Measurements from ENCODE around the gene SH3BP2. TPM values are rescaled to one million over a fixed set of nuclear protein-coding genes. Genes with fewer than 3 reads are reported as not detected.

SH3BP2 gene
- total and polyA plus RNA-seq, 7 donors = 18.4 to 82.4 (median 29.9) TPM

GRCh38 chr4:2786152-2786671, 6.7 kb upstream of the SH3BP2 start:
- TF ChIP-seq POLR2AphosphoS5 (IDR thresholded peaks at IDR 0.05) = no peak
- TF ChIP-seq POLR2A (IDR thresholded peaks at IDR 0.05) = no peak
- TF ChIP-seq EP300 (IDR thresholded peaks at IDR 0.05) = no peak
- TF ChIP-seq, protein P1, sequence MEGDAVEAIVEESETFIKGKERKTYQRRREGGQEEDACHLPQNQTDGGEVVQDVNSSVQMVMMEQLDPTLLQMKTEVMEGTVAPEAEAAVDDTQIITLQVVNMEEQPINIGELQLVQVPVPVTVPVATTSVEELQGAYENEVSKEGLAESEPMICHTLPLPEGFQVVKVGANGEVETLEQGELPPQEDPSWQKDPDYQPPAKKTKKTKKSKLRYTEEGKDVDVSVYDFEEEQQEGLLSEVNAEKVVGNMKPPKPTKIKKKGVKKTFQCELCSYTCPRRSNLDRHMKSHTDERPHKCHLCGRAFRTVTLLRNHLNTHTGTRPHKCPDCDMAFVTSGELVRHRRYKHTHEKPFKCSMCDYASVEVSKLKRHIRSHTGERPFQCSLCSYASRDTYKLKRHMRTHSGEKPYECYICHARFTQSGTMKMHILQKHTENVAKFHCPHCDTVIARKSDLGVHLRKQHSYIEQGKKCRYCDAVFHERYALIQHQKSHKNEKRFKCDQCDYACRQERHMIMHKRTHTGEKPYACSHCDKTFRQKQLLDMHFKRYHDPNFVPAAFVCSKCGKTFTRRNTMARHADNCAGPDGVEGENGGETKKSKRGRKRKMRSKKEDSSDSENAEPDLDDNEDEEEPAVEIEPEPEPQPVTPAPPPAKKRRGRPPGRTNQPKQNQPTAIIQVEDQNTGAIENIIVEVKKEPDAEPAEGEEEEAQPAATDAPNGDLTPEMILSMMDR (IDR thresholded peaks at IDR 0.05) = no peak
- peak; percentile 56 for DNase-seq
- WGBS, 2 donors = 69 to 88% methylated on average over 7 of the region's 7 CpGs
- peaks cover 0 to 10% (median 3%) of the 10 kb centered on the region in 4 donors for H3K4me1 ChIP-seq
- intact Hi-C loops (cut with DNase I) = no loop called here
- no peaks in the 10 kb centered on the region for H3K36me3 ChIP-seq
- no peaks in the 10 kb centered on the region for H3K9me3 ChIP-seq
- H3K27me3 ChIP-seq = no peaks in the 10 kb centered on the region
- no peak overlapping the region for H3K27ac ChIP-seq
- no peak overlapping the region for H3K4me3 ChIP-seq

DNA sequence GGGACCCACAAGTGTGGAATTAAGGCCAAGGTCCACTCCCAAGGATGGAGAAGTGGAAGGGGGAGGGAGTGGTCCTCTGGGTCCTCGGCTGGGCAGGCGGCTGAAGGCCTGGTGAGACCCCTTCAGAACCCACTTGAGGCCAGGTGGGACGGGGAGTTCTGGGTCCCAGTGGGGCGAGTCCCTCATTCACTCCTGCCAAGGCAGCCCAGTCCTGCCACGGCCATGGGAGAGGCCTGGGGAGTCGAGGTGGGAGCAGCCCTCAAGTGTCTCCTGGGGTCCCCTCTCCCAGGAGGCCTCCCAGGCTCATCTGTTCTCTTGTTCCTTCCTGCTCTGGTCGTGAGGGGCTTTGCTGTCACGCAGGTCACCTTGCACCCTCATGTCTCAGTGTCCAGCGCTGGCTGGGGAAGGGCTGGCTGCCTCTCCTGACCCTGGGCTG, 6.1 kb upstream of the SH3BP2 start:
- peak overlapping the region in 1 of 4 donors; percentile 5 for H3K27ac ChIP-seq
- no peak overlapping the region for H3K4me3 ChIP-seq
- H3K9me3 ChIP-seq = no peaks in the 10 kb centered on the region
- whole genome bisulfite sequencing, 2 donors = 76 to 90% methylated on average over 9 of the region's 9 CpGs
- TF ChIP-seq POLR2AphosphoS5 (IDR thresholded peaks at IDR 0.05) = no peak
- TF ChIP-seq POLR2A (IDR thresholded peaks at IDR 0.05) = no peak
- TF ChIP-seq EP300 (IDR thresholded peaks at IDR 0.05) = no peak
- TF ChIP-seq, protein P1 (IDR thresholded peaks at IDR 0.05) = no peak
- intact Hi-C loops (cut with DNase I) = no loop called here
- no peaks in the 10 kb centered on the region for H3K36me3 ChIP-seq
- H3K27me3 ChIP-seq = no peaks in the 10 kb centered on the region
- peaks cover 0 to 10% (median 3%) of the 10 kb centered on the region in 4 donors for H3K4me1 ChIP-seq
- DNase-seq = no peak

GRCh38 chr4:2787230-2788100, 5.4 kb upstream of the SH3BP2 start:
- TF ChIP-seq EP300 (IDR thresholded peaks at IDR 0.05) (peak in 1 of 4 donors; percentile 17), POLR2AphosphoS5 (IDR thresholded peaks at IDR 0.05) (no peak), POLR2A (IDR thresholded peaks at IDR 0.05) (no peak)
- TF ChIP-seq, protein P1 (IDR thresholded peaks at IDR 0.05) = no peak
- peak; percentile 78 for DNase-seq
- peaks cover 0 to 10% (median 5%) of the 10 kb centered on the region in 4 donors for H3K4me1 ChIP-seq
- H3K27me3 ChIP-seq = no peaks in the 10 kb centered on the region
- intact Hi-C loops (cut with DNase I) = no loop called here
- no peaks in the 10 kb centered on the region for H3K9me3 ChIP-seq
- H3K4me3 ChIP-seq = no peak overlapping the region
- H3K27ac ChIP-seq = peak overlapping the region; percentile 20 to 57 (median 42)
- H3K36me3 ChIP-seq = no peaks in the 10 kb centered on the region
- WGBS, 2 donors = 58 to 78% methylated on average over 18 of the region's 18 CpGs

DNA sequence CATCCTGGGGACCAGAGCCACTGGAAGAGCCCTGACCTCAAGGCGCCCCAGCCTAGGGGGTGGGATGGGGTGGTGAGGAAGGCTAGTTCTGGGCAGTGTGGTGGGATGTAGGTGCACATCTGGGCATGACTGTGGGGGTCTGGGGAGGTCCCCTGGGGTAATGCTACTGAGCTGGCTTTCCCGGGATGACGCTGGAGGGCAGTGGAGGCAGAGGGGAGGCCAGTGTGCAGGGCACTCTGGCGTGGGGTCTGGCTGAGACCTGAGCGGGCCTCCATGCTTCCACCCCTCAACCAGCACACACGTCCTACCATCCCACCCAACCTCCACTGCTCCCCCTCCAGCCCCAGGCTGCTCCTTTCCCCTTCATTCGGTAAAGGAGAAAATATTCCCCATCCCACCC, 4.8 kb upstream of the SH3BP2 start:
- H3K36me3 ChIP-seq = no peaks in the 10 kb centered on the region

More for the DNA sequence above, 4.8 kb upstream of the SH3BP2 start:
- intact Hi-C loops (cut with DNase I) = no loop called here
- TF ChIP-seq POLR2AphosphoS5 (IDR thresholded peaks at IDR 0.05) = no peak
- no peak for TF ChIP-seq POLR2A (IDR thresholded peaks at IDR 0.05)
- no peak for TF ChIP-seq EP300 (IDR thresholded peaks at IDR 0.05)
- TF ChIP-seq, protein P1 (IDR thresholded peaks at IDR 0.05) = no peak
- Histone ChIP-seq H3K4me1 (peaks cover 0 to 14% (median 8%) of the 10 kb centered on the region in 4 donors), H3K27me3 (no peaks in the 10 kb centered on the region), H3K27ac (peak overlapping the region; percentile 20 to 57 (median 42)), H3K9me3 (no peaks in the 10 kb centered on the region), H3K4me3 (no peak overlapping the region)
- no peak for DNase-seq
- 89 to 91% methylated on average over 7 of the region's 7 CpGs for WGBS, 2 donors

Measured in sigmoid colon (tissue), 7 donors.